Measurements from ENCODE around the gene MAMLD1.

Gene MAMLD1

DNA sequence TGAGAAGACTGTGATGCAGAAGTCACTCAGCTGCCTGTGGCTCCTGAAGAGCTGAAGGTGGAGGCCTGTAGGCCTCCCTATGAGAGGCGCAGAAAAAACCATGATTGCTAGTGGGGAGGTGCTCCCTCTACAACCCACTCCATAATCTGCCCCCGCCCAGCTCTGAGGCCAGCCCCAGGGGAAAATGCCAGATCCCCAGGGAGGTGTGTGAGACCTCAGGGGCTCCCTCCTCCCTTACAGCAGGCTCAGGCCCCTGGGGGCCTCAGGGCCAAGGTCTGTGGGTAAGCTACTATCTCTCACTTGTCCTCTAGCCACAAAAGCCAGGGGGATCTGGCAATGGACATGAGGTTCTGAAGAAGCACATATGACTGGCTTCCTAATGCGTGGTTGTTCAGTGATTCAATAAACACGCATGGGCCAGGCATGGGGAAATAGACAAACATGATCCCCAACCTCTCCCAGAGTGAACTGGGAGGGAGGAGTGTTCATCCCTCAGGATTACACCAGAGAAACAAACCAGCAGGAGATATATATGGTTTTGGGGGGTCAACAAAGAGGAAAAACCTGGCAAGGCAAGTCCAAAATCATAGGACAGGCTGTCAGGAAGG is 154.3 kb downstream of the MAMLD1 start:
- no peak for TF ChIP-seq SNAI2 (CRISPR knock-in tag; IDR thresholded peaks at IDR 0.05)
- TF ChIP-seq, protein P1, sequence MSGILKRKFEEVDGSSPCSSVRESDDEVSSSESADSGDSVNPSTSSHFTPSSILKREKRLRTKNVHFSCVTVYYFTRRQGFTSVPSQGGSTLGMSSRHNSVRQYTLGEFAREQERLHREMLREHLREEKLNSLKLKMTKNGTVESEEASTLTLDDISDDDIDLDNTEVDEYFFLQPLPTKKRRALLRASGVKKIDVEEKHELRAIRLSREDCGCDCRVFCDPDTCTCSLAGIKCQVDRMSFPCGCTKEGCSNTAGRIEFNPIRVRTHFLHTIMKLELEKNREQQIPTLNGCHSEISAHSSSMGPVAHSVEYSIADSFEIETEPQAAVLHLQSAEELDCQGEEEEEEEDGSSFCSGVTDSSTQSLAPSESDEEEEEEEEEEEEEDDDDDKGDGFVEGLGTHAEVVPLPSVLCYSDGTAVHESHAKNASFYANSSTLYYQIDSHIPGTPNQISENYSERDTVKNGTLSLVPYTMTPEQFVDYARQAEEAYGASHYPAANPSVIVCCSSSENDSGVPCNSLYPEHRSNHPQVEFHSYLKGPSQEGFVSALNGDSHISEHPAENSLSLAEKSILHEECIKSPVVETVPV (CRISPR knock-in tag; IDR thresholded peaks at IDR 0.05) = no peak
- no peak for ATAC-seq

DNA sequence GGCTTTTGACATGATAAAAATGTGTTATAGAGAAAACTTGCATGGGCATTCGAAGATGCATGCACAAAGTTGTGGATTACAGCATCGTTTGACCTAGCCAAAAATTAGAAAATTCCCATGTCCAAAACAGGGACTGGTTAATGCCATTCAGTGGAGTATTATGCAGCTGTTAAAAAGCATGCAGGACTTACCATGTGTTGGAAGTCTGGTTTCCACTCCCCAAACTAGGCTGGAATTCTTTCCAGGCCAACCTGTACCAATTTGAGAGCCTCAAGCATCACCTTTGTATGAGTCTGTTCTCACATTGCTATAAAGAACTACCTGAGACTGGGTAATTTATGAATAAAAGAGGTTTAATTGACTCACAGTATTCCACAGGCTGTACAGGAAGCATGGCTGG is 159.4 kb downstream of the MAMLD1 start:
- TF ChIP-seq ISL1 (CRISPR knock-in tag; IDR thresholded peaks at IDR 0.05) = no peak
- TF ChIP-seq OSR1 (CRISPR knock-in tag; IDR thresholded peaks at IDR 0.05) = no peak
- TF ChIP-seq, protein P2, sequence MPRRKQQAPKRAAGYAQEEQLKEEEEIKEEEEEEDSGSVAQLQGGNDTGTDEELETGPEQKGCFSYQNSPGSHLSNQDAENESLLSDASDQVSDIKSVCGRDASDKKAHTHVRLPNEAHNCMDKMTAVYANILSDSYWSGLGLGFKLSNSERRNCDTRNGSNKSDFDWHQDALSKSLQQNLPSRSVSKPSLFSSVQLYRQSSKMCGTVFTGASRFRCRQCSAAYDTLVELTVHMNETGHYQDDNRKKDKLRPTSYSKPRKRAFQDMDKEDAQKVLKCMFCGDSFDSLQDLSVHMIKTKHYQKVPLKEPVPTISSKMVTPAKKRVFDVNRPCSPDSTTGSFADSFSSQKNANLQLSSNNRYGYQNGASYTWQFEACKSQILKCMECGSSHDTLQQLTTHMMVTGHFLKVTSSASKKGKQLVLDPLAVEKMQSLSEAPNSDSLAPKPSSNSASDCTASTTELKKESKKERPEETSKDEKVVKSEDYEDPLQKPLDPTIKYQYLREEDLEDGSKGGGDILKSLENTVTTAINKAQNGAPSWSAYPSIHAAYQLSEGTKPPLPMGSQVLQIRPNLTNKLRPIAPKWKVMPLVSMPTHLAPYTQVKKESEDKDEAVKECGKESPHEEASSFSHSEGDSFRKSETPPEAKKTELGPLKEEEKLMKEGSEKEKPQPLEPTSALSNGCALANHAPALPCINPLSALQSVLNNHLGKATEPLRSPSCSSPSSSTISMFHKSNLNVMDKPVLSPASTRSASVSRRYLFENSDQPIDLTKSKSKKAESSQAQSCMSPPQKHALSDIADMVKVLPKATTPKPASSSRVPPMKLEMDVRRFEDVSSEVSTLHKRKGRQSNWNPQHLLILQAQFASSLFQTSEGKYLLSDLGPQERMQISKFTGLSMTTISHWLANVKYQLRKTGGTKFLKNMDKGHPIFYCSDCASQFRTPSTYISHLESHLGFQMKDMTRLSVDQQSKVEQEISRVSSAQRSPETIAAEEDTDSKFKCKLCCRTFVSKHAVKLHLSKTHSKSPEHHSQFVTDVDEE (CRISPR knock-in tag; IDR thresholded peaks at IDR 0.05) = no peak
- no peak for TF ChIP-seq PPARA (CRISPR knock-in tag; IDR thresholded peaks at IDR 0.05; ENCODE audit: borderline replicate concordance)
- TF ChIP-seq, protein P1 (CRISPR knock-in tag; IDR thresholded peaks at IDR 0.05) = no peak
- no peak for TF ChIP-seq BACH2 (CRISPR knock-in tag; IDR thresholded peaks at IDR 0.05; ENCODE audit: borderline replicate concordance)
- no peak for TF ChIP-seq ZNF8 (CRISPR knock-in tag; IDR thresholded peaks at IDR 0.05)
- TF ChIP-seq RARB (CRISPR knock-in tag; IDR thresholded peaks at IDR 0.05) = no peak
- no peak for TF ChIP-seq ZFP3 (CRISPR knock-in tag; IDR thresholded peaks at IDR 0.05)
- TF ChIP-seq CSDC2 (CRISPR knock-in tag; IDR thresholded peaks at IDR 0.05) = no peak
- TF ChIP-seq TCF4 (CRISPR knock-in tag; IDR thresholded peaks at IDR 0.05; ENCODE audit: borderline replicate concordance) = no peak
- TF ChIP-seq, protein P3, sequence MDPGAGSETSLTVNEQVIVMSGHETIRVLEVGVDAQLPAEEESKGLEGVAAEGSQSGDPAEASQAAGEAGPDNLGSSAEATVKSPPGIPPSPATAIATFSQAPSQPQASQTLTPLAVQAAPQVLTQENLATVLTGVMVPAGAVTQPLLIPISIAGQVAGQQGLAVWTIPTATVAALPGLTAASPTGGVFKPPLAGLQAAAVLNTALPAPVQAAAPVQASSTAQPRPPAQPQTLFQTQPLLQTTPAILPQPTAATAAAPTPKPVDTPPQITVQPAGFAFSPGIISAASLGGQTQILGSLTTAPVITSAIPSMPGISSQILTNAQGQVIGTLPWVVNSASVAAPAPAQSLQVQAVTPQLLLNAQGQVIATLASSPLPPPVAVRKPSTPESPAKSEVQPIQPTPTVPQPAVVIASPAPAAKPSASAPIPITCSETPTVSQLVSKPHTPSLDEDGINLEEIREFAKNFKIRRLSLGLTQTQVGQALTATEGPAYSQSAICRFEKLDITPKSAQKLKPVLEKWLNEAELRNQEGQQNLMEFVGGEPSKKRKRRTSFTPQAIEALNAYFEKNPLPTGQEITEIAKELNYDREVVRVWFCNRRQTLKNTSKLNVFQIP (CRISPR knock-in tag; IDR thresholded peaks at IDR 0.05; ENCODE audit: borderline replicate concordance, low read depth) = no peak
- TF ChIP-seq GLIS3 (CRISPR knock-in tag; IDR thresholded peaks at IDR 0.05) = no peak
- TF ChIP-seq ZFP30 (CRISPR knock-in tag; IDR thresholded peaks at IDR 0.05) = no peak
- TF ChIP-seq ZNF565 (CRISPR knock-in tag; conservative IDR thresholded peaks at IDR 0.05; ENCODE audit: low read depth) = no peak
- TF ChIP-seq, protein P4, sequence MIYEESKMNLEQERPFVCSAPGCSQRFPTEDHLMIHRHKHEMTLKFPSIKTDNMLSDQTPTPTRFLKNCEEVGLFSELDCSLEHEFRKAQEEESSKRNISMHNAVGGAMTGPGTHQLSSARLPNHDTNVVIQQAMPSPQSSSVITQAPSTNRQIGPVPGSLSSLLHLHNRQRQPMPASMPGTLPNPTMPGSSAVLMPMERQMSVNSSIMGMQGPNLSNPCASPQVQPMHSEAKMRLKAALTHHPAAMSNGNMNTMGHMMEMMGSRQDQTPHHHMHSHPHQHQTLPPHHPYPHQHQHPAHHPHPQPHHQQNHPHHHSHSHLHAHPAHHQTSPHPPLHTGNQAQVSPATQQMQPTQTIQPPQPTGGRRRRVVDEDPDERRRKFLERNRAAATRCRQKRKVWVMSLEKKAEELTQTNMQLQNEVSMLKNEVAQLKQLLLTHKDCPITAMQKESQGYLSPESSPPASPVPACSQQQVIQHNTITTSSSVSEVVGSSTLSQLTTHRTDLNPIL (CRISPR knock-in tag; IDR thresholded peaks at IDR 0.05; ENCODE audit: low read depth) = no peak
- no peak for ATAC-seq

DNA sequence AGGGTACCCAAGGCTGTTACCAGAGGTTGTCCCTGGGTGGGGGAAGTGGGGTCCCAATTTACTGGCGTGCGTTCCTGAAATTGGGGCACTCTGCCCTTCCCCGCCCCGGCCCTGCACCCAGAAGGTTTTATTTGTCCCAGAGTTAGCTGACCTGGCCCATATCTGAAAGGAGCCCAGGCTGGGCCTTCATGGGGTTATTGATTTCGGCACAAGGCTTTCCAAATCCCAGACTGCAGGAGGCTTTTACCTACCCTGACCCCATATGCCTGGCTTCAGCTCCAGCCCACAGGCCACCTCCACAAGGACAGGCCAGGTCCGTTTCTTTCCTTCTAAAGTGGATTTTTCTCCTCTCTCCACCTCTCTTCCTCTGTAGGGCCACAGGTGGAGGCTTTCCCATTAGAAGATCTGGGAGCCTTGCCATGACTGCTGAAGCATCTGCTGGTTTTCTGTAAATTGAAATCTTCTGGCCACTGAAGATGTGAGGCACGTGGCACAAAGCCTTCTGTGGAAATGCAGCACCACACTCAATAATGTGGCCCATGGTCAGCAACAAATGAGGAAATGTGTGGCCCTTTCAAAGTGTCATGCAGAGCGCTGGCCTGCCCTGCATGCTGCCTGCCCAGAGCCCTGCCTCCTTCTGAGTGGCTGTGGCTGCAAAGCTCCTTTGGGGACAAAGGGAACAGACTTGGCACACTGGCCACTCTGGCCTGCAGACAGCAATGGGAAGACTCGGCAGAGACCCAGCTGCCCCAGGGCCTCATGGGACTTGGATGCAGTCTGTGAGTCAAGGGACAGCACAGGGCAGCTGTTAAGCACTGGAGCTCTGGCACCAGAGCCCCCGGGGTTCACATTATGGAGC is 162.2 kb downstream of the MAMLD1 start:
- no peak for ATAC-seq
- TF ChIP-seq ZFP3 (CRISPR knock-in tag; IDR thresholded peaks at IDR 0.05) (no peak), TOX (CRISPR knock-in tag; IDR thresholded peaks at IDR 0.05; ENCODE audit: borderline replicate concordance) (no peak), GLIS3 (CRISPR knock-in tag; IDR thresholded peaks at IDR 0.05) (no peak), OSR1 (CRISPR knock-in tag; IDR thresholded peaks at IDR 0.05) (no peak), ZC3H10 (CRISPR knock-in tag; IDR thresholded peaks at IDR 0.05) (no peak), ESRRG (CRISPR knock-in tag; IDR thresholded peaks at IDR 0.05) (no peak), ZNF8 (CRISPR knock-in tag; IDR thresholded peaks at IDR 0.05) (no peak), RARB (CRISPR knock-in tag; IDR thresholded peaks at IDR 0.05) (no peak)
- TF ChIP-seq, protein P4 (CRISPR knock-in tag; IDR thresholded peaks at IDR 0.05; ENCODE audit: low read depth) = no peak
- TF ChIP-seq, protein P5, sequence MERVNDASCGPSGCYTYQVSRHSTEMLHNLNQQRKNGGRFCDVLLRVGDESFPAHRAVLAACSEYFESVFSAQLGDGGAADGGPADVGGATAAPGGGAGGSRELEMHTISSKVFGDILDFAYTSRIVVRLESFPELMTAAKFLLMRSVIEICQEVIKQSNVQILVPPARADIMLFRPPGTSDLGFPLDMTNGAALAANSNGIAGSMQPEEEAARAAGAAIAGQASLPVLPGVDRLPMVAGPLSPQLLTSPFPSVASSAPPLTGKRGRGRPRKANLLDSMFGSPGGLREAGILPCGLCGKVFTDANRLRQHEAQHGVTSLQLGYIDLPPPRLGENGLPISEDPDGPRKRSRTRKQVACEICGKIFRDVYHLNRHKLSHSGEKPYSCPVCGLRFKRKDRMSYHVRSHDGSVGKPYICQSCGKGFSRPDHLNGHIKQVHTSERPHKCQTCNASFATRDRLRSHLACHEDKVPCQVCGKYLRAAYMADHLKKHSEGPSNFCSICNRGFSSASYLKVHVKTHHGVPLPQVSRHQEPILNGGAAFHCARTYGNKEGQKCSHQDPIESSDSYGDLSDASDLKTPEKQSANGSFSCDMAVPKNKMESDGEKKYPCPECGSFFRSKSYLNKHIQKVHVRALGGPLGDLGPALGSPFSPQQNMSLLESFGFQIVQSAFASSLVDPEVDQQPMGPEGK (CRISPR knock-in tag; IDR thresholded peaks at IDR 0.05; ENCODE audit: borderline replicate concordance) = no peak
- TF ChIP-seq, protein P3 (CRISPR knock-in tag; IDR thresholded peaks at IDR 0.05; ENCODE audit: borderline replicate concordance, low read depth) = no peak
